HAP-1 (cell line): ENCODE results near the gene RTTN.

ENCODE experiments used
- DNase-seq, 2 experiments: peaks; one replicate each; pipeline ENCODE4 v3.0.0-alpha.2; 2016 to 2020; ENCODE audit warnings: low spot score in 2 of 2
- H3K27me3 ChIP-seq: fragments of 250-450 bp; sonication (Bioruptor Pico); 2 replicates; pipeline ENCODE4 v1.5.1; 2020; ENCODE audit warnings: low read depth, mild to moderate bottlenecking, moderate library complexity
- H3K36me3 ChIP-seq: fragments of 250-450 bp; sonication (Bioruptor Pico); replicated peaks from 2 replicates; pipeline ENCODE4 v1.5.1; 2020; ENCODE audit warnings: mild to moderate bottlenecking
- H3K4me1 ChIP-seq: fragments of 250-450 bp; sonication (Bioruptor Pico); 2 replicates; pipeline ENCODE4 v1.5.1; 2020; ENCODE audit warnings: mild to moderate bottlenecking
- H3K4me3 ChIP-seq: fragments of 250-450 bp; sonication (Bioruptor Pico); 2 replicates; pipeline ENCODE4 v1.5.1; 2020; ENCODE audit warnings: mild to moderate bottlenecking, moderate library complexity
- H3K9me3 ChIP-seq: fragments of 250-450 bp; sonication (Bioruptor Pico); 2 replicates; pipeline ENCODE4 v1.5.1; 2020; ENCODE audit warnings: mild to moderate bottlenecking, moderate library complexity
- in situ Hi-C: fragments of 300-500 bp; cut with MboI; formaldehyde crosslinking; loops from 3 replicates; pipeline ENCODE4 v1.14.3; 2020; ENCODE audit warnings: low sequenced_read_pairs, inconsistent platforms, mixed read lengths

The RTTN gene

DNA sequence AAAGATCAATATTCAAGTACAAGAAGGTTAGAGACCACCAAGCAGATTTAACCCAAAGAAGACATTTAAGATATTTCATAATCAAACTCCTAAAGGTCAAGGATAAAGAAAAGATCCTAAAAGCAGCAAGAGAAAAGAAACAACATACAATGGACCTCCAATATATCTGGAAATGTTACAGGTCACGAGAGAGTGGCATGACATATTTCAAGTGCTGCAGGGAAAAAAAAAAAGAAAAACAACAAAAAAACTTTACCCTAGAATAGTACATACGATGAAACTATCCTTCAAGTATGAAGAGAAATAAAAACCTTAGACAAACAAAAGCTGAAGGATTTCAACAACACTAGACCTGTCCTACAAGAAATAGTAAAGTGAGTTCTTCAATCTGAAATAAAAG lies 166.3 kb downstream of the RTTN start:
- H3K9me3 ChIP-seq: no peaks in the 10 kb centered on the region; the same call in 1 of the 2 replicates
- peaks cover 9% of the 10 kb centered on the region for H3K4me1 ChIP-seq
- H3K27me3 ChIP-seq: no peaks in the 10 kb centered on the region
- DNase-seq: no peak
- in situ Hi-C loops: no loop called here
- H3K36me3 ChIP-seq: no peaks in the 10 kb centered on the region
- H3K4me3 ChIP-seq: no peak overlapping the region

DNA sequence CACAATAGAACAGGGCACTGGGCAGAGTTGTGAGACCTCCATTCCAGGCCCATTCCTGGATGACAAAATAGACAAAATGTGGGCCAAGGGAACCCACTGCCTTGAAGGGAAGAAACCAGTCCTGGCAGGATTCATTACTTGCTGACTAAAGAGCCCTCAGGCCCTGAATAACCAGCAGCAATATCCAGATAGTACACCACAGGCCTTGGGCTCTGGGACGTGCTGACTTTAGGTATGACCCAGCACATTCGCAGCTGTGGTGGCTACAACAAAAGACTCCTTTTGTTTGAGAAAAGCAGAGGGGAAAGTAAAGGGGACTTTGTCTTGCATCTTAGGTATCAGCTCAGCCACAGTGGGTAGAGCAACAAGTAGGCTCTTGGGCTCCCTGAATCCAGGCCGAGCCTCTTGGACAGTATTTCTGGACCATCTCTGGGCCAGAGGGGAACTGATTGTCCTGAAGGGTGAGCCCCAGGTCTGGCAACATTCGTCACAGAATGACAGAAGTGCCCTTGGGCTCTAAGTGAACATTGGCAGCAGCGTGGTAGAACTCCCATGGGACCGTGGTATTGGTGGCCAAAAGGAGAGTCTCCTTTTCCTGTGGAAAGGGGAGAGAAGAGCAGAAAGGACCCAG lies 167.9 kb downstream of the RTTN start:
- Histone ChIP-seq H3K27me3 (no peaks in the 10 kb centered on the region), H3K9me3 (no peaks in the 10 kb centered on the region; the same call in 1 of the 2 replicates), H3K36me3 (no peaks in the 10 kb centered on the region), H3K4me3 (no peak overlapping the region), H3K4me1 (no peaks in the 10 kb centered on the region)
- DNase-seq: no peak
- in situ Hi-C loops: no loop called here

DNA sequence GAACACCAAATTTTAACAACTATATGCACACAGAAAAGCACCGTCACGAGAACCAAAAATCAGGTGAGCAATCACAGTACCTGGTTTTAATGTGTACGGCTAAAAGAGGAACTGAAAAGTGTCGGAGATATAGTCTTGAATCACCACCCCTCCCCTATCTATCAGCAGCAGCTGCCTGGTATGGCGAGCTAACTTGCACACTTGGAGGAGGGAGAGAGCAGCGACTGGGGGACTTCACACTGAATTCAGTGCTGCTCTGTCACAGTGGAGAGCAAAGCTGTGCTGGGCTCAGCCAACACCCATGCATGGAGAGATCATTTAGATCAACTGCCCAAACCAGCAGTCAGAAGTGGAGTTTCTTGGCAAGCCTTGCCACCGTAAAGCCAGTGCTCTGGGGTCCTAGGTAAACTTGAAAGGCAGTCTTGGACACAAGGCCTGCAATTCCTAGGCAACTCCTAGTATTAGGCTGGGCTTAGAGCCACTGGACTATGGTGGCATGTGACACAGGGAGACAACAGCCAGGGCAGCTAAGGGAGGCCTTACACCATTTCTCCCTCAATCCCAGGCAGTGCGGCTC lies 168.6 kb downstream of the RTTN start:
- no peaks in the 10 kb centered on the region for H3K4me1 ChIP-seq
- no peaks in the 10 kb centered on the region; the same call in 1 of the 2 replicates for H3K9me3 ChIP-seq
- H3K4me3 ChIP-seq: no peak overlapping the region
- in situ Hi-C loops: no loop called here
- DNase-seq: no peak
- H3K36me3 ChIP-seq: no peaks in the 10 kb centered on the region
- H3K27me3 ChIP-seq: no peaks in the 10 kb centered on the region

DNA sequence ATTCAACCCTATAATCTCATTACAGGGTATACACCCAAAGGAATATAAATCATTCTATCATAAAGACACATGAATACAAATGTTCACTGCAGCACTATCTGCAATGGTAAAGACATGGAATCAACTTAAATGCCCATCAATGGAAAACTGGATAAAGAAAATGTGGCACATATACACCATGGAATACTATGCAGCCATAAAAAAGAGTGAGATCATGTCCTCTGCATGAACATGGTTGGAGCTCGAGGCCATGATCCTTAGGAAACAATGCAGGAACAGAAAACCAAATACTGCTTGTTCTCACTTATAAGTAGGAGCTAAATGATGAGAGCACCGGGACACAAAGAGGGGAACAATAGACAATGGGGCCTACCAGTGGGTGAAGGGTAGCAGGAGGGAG lies 169.3 kb downstream of the RTTN start:
- in situ Hi-C loops: no loop called here

DNA sequence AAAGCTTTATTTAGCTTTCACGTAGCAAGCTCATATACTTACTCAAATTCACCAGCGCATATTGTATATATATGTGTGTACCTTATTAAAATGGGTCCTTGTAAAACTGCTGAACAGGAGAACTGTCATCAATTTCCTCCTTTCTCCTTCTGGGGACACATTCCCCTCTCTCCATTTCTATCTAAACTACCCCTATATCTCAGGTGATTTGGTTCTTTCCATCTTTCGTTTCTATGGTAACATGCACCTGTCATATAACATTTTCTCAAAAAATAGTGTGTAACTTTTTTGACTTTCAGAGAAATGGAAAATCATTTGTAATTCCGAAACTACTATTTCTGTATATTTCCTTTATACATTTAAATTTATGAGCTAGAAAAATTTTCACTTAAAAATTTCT lies 174.3 kb downstream of the RTTN start:
- Histone ChIP-seq H3K4me1 (no peaks in the 10 kb centered on the region), H3K4me3 (no peak overlapping the region), H3K36me3 (0 out of 2 replicates have a peak, but pooled peaks cover 2% of the 10 kb centered on the region), H3K9me3 (no peaks in the 10 kb centered on the region; the same call in 1 of the 2 replicates), H3K27me3 (no peaks in the 10 kb centered on the region)
- in situ Hi-C loops: no loop called here
- no peak for DNase-seq

More for the DNA sequence above, 169.3 kb downstream of the RTTN start:
- Histone ChIP-seq H3K27me3 (no peaks in the 10 kb centered on the region), H3K36me3 (no peaks in the 10 kb centered on the region), H3K9me3 (no peaks in the 10 kb centered on the region; the same call in 1 of the 2 replicates), H3K4me1 (no peaks in the 10 kb centered on the region), H3K4me3 (no peak overlapping the region)
- DNase-seq: no peak

DNA sequence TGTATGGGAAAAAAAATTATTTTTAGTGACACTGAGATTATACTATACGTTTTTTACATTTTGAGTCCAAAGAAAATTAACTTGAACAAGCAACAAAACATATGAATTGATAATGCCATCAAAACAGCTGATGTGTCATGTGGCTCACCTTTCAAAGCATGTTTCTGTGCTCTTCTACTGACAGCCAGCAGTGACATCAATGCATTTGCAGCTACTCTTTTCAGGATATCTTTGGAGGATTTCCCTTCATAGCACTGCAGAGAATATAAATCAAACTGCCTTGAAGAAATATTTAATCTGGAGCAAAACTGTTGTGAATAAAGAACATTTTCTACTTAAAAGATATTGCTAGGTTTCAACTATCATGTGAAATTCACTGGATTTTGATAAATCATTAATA lies 174.8 kb downstream of the RTTN start:
- 0 out of 2 replicates have a peak, but pooled peaks cover 2% of the 10 kb centered on the region for H3K36me3 ChIP-seq
- H3K27me3 ChIP-seq: no peaks in the 10 kb centered on the region
- DNase-seq: no peak
- H3K4me3 ChIP-seq: no peak overlapping the region
- no peaks in the 10 kb centered on the region; the same call in 1 of the 2 replicates for H3K9me3 ChIP-seq
- no peaks in the 10 kb centered on the region for H3K4me1 ChIP-seq
- in situ Hi-C loops: no loop called here

DNA sequence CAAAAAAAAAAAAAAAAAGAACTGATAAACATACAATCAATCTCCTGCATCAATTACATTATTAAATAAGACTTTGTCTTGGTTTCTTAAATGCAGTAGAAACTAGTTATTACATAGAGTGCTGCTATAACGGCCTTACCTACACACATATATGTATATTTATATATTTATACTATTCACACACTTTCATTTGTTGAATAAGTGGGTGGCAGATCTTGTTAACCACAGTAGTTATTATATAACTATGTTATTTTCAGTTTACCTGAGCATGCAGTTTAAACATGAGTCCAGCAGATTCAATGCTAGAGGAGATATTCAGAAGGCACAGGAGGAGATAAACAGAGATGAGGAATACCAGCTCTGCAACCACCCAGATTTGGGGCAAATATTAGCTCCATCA lies 176.3 kb downstream of the RTTN start:
- in situ Hi-C loops: no loop called here
- Histone ChIP-seq H3K4me3 (no peak overlapping the region), H3K27me3 (no peaks in the 10 kb centered on the region), H3K36me3 (peaks cover 2% of the 10 kb centered on the region; the same call in 1 of the 2 replicates), H3K9me3 (no peaks in the 10 kb centered on the region), H3K4me1 (no peaks in the 10 kb centered on the region)
- no peak for DNase-seq

DNA sequence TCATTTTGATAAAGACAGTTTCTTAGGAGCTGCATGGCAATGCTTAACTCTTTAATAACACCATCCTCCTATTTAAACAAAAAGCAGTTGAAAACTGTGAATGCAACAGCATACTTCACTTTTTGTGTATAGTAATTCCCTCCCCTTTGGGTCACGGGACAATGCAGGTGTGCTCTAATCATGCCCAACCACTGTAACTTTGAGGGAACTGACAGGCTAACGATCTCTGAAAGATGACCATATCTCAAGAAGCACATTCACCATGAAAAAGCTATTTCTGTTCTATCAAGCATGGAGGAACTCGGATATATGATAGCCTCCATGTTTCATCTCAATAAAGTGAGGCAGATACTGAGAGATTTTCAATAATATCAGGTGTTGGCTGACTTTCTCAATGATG lies 176.8 kb downstream of the RTTN start:
- Histone ChIP-seq H3K9me3 (no peaks in the 10 kb centered on the region), H3K4me1 (no peaks in the 10 kb centered on the region), H3K36me3 (peaks cover 2% of the 10 kb centered on the region; the same call in 1 of the 2 replicates), H3K4me3 (no peak overlapping the region), H3K27me3 (no peaks in the 10 kb centered on the region)
- no peak for DNase-seq
- in situ Hi-C loops: no loop called here

DNA sequence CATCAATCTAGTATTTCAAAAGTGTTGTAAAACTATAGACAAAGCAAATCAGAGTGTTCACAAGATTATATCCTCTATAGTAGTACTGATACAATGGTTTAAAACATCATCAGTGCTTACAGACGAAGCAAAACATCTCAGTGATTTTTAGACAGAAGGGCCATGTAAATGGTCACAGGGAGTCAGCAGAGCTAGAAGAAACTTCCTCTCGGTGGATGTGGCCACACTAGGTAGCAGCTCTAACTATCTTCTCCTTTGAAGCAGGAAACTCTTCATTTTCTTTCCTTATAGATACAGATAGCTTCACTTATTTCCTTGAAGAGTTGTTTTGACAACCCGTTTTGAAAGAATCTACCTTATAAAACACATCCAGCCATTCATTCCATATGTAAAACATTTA lies 177.4 kb downstream of the RTTN start:
- Histone ChIP-seq H3K36me3 (peaks cover 2% of the 10 kb centered on the region; the same call in 1 of the 2 replicates), H3K4me3 (no peak overlapping the region), H3K27me3 (no peaks in the 10 kb centered on the region), H3K4me1 (no peaks in the 10 kb centered on the region), H3K9me3 (no peaks in the 10 kb centered on the region)
- no peak for DNase-seq
- in situ Hi-C loops: no loop called here

DNA sequence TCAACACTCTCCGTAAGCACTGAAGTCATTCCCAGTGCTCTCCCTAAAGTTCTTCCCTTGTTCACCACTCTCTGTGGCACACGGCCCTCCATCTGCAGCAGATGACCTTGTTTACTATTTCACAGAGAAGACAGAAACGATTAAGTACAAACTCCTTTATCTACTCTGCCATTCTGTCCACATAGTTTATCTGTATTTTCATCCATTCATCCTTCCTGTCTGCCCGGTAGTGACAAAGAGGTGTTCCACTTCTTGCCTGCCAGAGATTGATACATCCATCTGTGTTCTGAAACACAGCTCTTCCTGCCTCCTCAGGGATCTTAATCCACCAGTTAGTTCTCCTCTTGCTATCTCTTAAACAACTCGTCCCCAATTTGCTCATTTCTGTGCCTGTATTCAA lies 179.9 kb downstream of the RTTN start:
- DNase-seq: no peak
- Histone ChIP-seq H3K36me3 (peaks cover 2% of the 10 kb centered on the region), H3K4me3 (no peak overlapping the region), H3K4me1 (no peaks in the 10 kb centered on the region), H3K27me3 (no peaks in the 10 kb centered on the region), H3K9me3 (no peaks in the 10 kb centered on the region)
- in situ Hi-C loops: no loop called here

DNA sequence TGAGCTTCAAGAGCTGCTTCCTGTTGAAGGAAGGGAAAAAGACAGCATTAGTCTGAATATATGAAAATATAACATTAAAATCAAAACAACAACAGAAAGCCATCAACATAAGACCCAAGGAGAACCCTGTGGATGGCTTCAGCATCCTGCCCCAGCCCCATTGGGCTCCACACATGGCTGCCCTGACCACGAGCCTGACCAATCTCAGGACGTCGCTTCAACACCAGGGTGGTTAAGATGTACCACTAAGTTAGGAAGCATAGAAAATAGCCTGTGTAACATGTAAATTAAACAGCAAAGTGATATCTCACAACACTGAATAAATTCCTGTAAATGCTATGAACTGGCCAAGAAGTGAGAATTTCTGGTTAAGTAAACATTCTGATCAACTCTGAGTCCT lies 180.7 kb downstream of the RTTN start:
- in situ Hi-C loops: no loop called here
- Histone ChIP-seq H3K9me3 (no peaks in the 10 kb centered on the region), H3K36me3 (peaks cover 2% of the 10 kb centered on the region), H3K27me3 (no peaks in the 10 kb centered on the region), H3K4me1 (no peaks in the 10 kb centered on the region), H3K4me3 (no peak overlapping the region)
- no peak for DNase-seq

DNA sequence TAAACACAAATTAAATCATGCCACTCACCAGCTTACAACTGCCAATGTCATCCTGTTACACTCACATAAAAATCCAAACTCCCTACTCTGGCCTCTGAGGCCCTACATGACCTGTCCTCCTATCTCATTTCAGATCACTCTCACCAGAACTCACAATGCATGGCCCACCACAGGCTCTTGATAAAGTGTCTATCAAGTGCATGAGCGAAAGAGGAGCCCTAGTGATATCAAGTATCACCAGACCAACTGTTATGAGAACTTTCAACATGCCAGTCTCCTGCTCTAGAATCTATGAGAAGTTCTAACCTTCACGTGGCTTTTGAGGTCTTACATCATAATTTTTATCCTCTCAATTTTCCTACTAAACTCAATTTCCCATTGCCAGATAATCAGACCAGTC lies 181.4 kb downstream of the RTTN start:
- Histone ChIP-seq H3K4me1 (no peaks in the 10 kb centered on the region), H3K9me3 (no peaks in the 10 kb centered on the region), H3K27me3 (no peaks in the 10 kb centered on the region), H3K36me3 (no peaks in the 10 kb centered on the region; the same call in none of the 2 replicates), H3K4me3 (no peak overlapping the region)
- DNase-seq: no peak
- in situ Hi-C loops: no loop called here

DNA sequence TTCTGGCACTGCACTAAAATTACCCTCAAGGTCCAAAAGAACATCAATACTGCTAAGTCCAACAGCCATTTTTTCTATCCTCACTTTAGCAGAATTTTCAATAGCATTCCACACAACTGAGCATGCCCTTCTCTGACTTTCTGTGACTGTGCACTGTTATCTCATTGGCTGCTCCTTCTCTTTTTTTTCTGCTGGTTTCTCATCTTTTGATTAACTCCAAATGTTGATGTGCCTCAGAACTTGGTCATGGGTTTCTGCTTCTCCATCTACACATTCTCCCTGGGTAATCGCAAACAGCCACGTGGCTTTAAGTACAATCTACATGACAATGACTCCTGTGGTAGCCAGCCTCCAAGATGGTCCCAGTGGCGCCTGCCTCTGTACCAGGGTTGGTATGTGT lies 182.9 kb downstream of the RTTN start:
- H3K9me3 ChIP-seq: no peaks in the 10 kb centered on the region
- no peak overlapping the region for H3K4me3 ChIP-seq
- DNase-seq: no peak
- in situ Hi-C loops: no loop called here
- H3K4me1 ChIP-seq: no peaks in the 10 kb centered on the region
- no peaks in the 10 kb centered on the region; the same call in none of the 2 replicates for H3K36me3 ChIP-seq
- H3K27me3 ChIP-seq: no peaks in the 10 kb centered on the region

DNA sequence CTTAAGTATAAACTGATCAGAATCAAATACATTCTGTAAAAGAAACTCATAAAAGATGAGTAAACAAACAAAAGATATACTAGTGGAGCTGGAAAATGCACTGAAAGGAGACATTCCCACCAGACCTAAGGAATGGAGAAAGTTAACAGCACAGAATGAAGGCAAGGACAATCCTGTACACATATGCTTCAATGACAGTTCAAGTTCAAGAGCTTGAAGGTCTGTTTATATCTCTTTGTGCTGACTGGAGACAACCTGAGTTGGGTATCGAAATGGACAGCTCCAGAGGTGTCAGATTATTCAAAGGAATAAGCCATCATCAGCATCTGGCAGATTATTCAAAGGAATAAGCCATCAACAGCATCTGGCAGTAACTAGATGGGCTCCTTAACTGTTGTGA lies 184.0 kb downstream of the RTTN start:
- H3K27me3 ChIP-seq: no peaks in the 10 kb centered on the region
- no peak for DNase-seq
- H3K36me3 ChIP-seq: no peaks in the 10 kb centered on the region; the same call in none of the 2 replicates
- no peaks in the 10 kb centered on the region for H3K4me1 ChIP-seq
- in situ Hi-C loops: no loop called here
- H3K4me3 ChIP-seq: no peak overlapping the region
- H3K9me3 ChIP-seq: no peaks in the 10 kb centered on the region
